ENCODE data around the gene THBD. TPM values are rescaled to one million over a fixed set of nuclear protein-coding genes. Genes with fewer than 3 reads are reported as not detected.

Gene THBD
- total and polyA plus RNA-seq, 2 experiments from 2014 or later = 50.1 to 79.6 TPM

- no peaks in the 10 kb centered on the region for H3K27me3 ChIP-seq
- DNase-seq (ENCODE audit: low spot score) = no peak
- H3K9me3 ChIP-seq (ENCODE audit: low read depth) = no peaks in the 10 kb centered on the region
- no peak for TF ChIP-seq CTCF (IDR thresholded peaks at IDR 0.05; ENCODE audit: poor library complexity)
- TF ChIP-seq EZH2phosphoT487 (IDR thresholded peaks at IDR 0.05; ENCODE audit: low read depth, severe bottlenecking, unreplicated experiment) = no peak
- TF ChIP-seq EZH2 (IDR thresholded peaks at IDR 0.05; ENCODE audit: borderline replicate concordance) = no peak
- no peaks in the 10 kb centered on the region for H3K36me3 ChIP-seq (replicated peaks; ENCODE audit: insufficient read depth, low read depth)
- WGBS (ENCODE audit: low lambda C conversion rate, missing lambda C conversion rate) = 77% methylated on average over 11 of the region's 11 CpGs
- H3K9me2 ChIP-seq (replicated peaks; ENCODE audit: insufficient read depth) = no peaks in the 10 kb centered on the region
- H4K20me1 ChIP-seq (ENCODE audit: insufficient read depth, poor library complexity, severe bottlenecking) = no peaks in the 10 kb centered on the region
- no peak overlapping the region for H3K4me2 ChIP-seq
- H3K27ac ChIP-seq = no peak overlapping the region
- no peak overlapping the region for H2AFZ ChIP-seq
- no peaks in the 10 kb centered on the region for H3K4me1 ChIP-seq (ENCODE audit: insufficient read depth)
- no peak overlapping the region for H3K4me3 ChIP-seq
- H3K79me2 ChIP-seq = no peaks in the 10 kb centered on the region
Observed at GRCh38 chr20:23072892-23073586, 23.6 kb upstream of the THBD start.

GRCh38 chr20:23071996-23072395, 22.5 kb upstream of the THBD start:
- H3K27ac ChIP-seq = no peak overlapping the region
- WGBS (ENCODE audit: low lambda C conversion rate, missing lambda C conversion rate) = 68% methylated on average over 4 of the region's 4 CpGs
- H3K79me2 ChIP-seq = no peaks in the 10 kb centered on the region
- no peak overlapping the region for H2AFZ ChIP-seq
- H3K27me3 ChIP-seq = no peaks in the 10 kb centered on the region
- H3K9me2 ChIP-seq (replicated peaks; ENCODE audit: insufficient read depth) = no peaks in the 10 kb centered on the region
- no peaks in the 10 kb centered on the region for H3K4me1 ChIP-seq (ENCODE audit: insufficient read depth)
- H3K4me3 ChIP-seq = no peak overlapping the region
- no peak overlapping the region for H3K4me2 ChIP-seq
- H3K9me3 ChIP-seq (ENCODE audit: low read depth) = no peaks in the 10 kb centered on the region
- no peaks in the 10 kb centered on the region for H3K36me3 ChIP-seq (replicated peaks; ENCODE audit: insufficient read depth, low read depth)
- no peak for DNase-seq (ENCODE audit: low spot score)
- TF ChIP-seq EZH2 (IDR thresholded peaks at IDR 0.05; ENCODE audit: borderline replicate concordance) (no peak), EZH2phosphoT487 (IDR thresholded peaks at IDR 0.05; ENCODE audit: low read depth, severe bottlenecking, unreplicated experiment) (no peak), CTCF (IDR thresholded peaks at IDR 0.05; ENCODE audit: poor library complexity) (no peak)
- no peaks in the 10 kb centered on the region for H4K20me1 ChIP-seq (ENCODE audit: insufficient read depth, poor library complexity, severe bottlenecking)

- Histone ChIP-seq H3K27me3 (no peaks in the 10 kb centered on the region), H3K4me1 (ENCODE audit: insufficient read depth) (no peaks in the 10 kb centered on the region), H4K20me1 (ENCODE audit: insufficient read depth, poor library complexity, severe bottlenecking) (no peaks in the 10 kb centered on the region), H2AFZ (no peak overlapping the region), H3K36me3 (replicated peaks; ENCODE audit: insufficient read depth, low read depth) (no peaks in the 10 kb centered on the region), H3K4me3 (no peak overlapping the region), H3K4me2 (no peak overlapping the region), H3K9me2 (replicated peaks; ENCODE audit: insufficient read depth) (no peaks in the 10 kb centered on the region), H3K27ac (no peak overlapping the region), H3K9me3 (ENCODE audit: low read depth) (no peaks in the 10 kb centered on the region), H3K79me2 (no peaks in the 10 kb centered on the region)
- DNase-seq (ENCODE audit: low spot score) = no peak
- WGBS (ENCODE audit: low lambda C conversion rate, missing lambda C conversion rate) = 86% methylated on average over 3 of the region's 3 CpGs
- TF ChIP-seq EZH2phosphoT487 (IDR thresholded peaks at IDR 0.05; ENCODE audit: low read depth, severe bottlenecking, unreplicated experiment) = no peak
- TF ChIP-seq CTCF (IDR thresholded peaks at IDR 0.05; ENCODE audit: poor library complexity) = no peak
- TF ChIP-seq EZH2 (IDR thresholded peaks at IDR 0.05; ENCODE audit: borderline replicate concordance) = no peak
Observed at GRCh38 chr20:23071398-23071797, 21.9 kb upstream of the THBD start.
